HG02610 (cell line): ENCODE data around the gene CRYGS.

ENCODE experiments used
- ATAC-seq: cut with Tn5 transposase; IDR thresholded peaks from one replicate; pipeline ENCODE4 v1.9.1; 2021; ENCODE audit warnings: mild to moderate bottlenecking, moderate library complexity; ENCODE audit not compliant: unreplicated experiment

CRYGS gene

GRCh38 chr3:186496016-186496415, 48.2 kb downstream of the CRYGS start:
- no peak for ATAC-seq

- ATAC-seq, result no peak
Measured at GRCh38 chr3:186493525-186494255, 50.5 kb downstream of the CRYGS start.

DNA sequence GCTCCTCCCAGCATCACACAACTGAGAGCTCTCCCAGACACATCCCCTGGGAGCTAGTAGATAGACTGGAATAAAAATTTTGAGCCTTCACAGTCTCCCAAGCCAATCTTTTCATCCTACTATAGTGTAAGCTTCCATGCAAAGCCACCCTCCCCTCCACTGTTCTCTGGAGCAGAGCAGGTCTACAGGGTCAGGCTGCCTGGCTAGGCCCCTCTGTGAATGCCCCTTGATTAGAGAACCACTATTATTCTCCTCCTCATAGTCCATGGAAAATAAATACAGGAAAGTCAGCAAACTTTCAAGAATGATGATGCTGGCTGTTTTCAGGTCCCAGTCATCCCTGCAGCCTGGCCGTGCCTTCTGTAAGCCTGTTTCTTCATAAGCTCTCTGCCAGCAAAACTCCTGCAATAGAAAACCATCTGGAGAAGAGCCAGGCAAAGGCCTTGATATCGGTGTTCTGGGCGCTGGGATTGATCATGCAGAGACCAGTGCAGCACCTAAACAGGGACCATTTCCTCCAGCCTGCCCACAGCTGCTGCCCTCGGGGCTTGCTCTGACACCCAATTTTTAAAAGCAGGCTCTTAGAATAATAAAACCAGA, 51.7 kb downstream of the CRYGS start:
- ATAC-seq, result no peak

- no peak for ATAC-seq
Measured at GRCh38 chr3:186489507-186489906, 54.7 kb downstream of the CRYGS start.
